Tibial nerve (tissue), 4 donors: ENCODE measurements around the gene FGFR4. TPM values are rescaled to one million over a fixed set of nuclear protein-coding genes. Genes with fewer than 3 reads are reported as not detected.

ENCODE experiments used
- DNase-seq, 2 donors: peaks; one replicate each; pipeline ENCODE4 v3.0.0-alpha.2; 2019; ENCODE audit warnings: low spot score in 2 of 2
- H3K27ac ChIP-seq, 4 donors: fragments of 200-600 bp; sonication (generic) in 3 of 4; one replicate each; pipeline ENCODE4 v1.5.1; 2017 to 2019; ENCODE audit warnings: mild to moderate bottlenecking in 1 of 4
- H3K27me3 ChIP-seq, 2 donors: fragments of 200-600 bp; sonication (generic) in 1 of 2; one replicate each; pipeline versions ENCODE4 v1.5.1 to v1.6.0; 2017 to 2019
- H3K36me3 ChIP-seq, 3 donors: fragments of 200-600 bp; sonication (generic); one replicate each; pipeline ENCODE4 v1.5.1; 2018 to 2019
- H3K4me1 ChIP-seq, 4 donors: fragments of 200-600 bp; sonication (generic) in 3 of 4; one replicate each; pipeline ENCODE4 v1.5.1; 2017 to 2019
- H3K4me3 ChIP-seq, 4 donors: fragments of 200-600 bp; sonication (generic) in 3 of 4; one replicate each; pipeline ENCODE4 v1.5.1; 2017 to 2019; ENCODE audit warnings: mild to moderate bottlenecking in 1 of 4, moderate library complexity in 1 of 4
- H3K9me3 ChIP-seq, 4 donors: fragments of 200-600 bp; sonication (generic) in 3 of 4; one replicate each; pipeline ENCODE4 v1.5.1; 2017 to 2019
- CTCF ChIP-seq, 5 experiments: fragments of 200-600 bp in 3 of 5; fragments of 450-650 bp in 2 of 5; sonication (generic) in 3 of 5; IDR thresholded peaks; one replicate each; pipeline ENCODE4 v1.5.1; 2016 to 2019; ENCODE audit warnings: antibody characterized with exemption in 5 of 5, mild to moderate bottlenecking in 3 of 5, moderate library complexity in 2 of 5
- EP300 ChIP-seq, 2 donors: sonication (generic); formaldehyde crosslinking; IDR thresholded peaks; one replicate each; pipeline ENCODE4 v1.6.1; 2017; ENCODE audit warnings: antibody characterized with exemption in 2 of 2, mild to moderate bottlenecking in 1 of 2
- POLR2A ChIP-seq, 2 donors: fragments of 450-650 bp; IDR thresholded peaks; one replicate each; pipeline ENCODE4 v1.6.1; 2017; ENCODE audit warnings: antibody characterized with exemption in 2 of 2, mild to moderate bottlenecking in 2 of 2, moderate library complexity in 2 of 2
- WGBS, 2 donors: methylation state at CpG; one replicate each; pipeline ENCODE4 v1.1.5; 2018; 5-methylcytosine and 5-hydroxymethylcytosine counted together
- total RNA-seq, 4 donors: library from RNA; depleted of rRNA; stranded (reverse); fragments of >200 nt; gene quantifications; one replicate each; pipeline ENCODE4 v1.1.0, GENCODE V29; 2016

FGFR4 gene
- total RNA-seq, 4 donors from 2014 or later = 3.3 to 60.8 (median 12.1) TPM

GRCh38 chr5:177064500-177065277 is 22.0 kb upstream of the FGFR4 start:
- 77 to 86% methylated on average over 11 of the region's 12 CpGs for WGBS, 2 donors
- DNase-seq = no peak
- peaks cover 0 to 96% (median 0%) of the 10 kb centered on the region in 3 donors for H3K36me3 ChIP-seq

GRCh38 chr5:177065491-177065890 is 21.2 kb upstream of the FGFR4 start:
- DNase-seq = no peak
- peaks cover 0 to 94% (median 0%) of the 10 kb centered on the region in 3 donors for H3K36me3 ChIP-seq
- H3K27me3 ChIP-seq = no peaks in the 10 kb centered on the region
- 73 to 85% methylated on average over 6 of the region's 6 CpGs for WGBS, 2 donors
- no peak for TF ChIP-seq POLR2A (IDR thresholded peaks at IDR 0.05)
- no peak for TF ChIP-seq CTCF (IDR thresholded peaks at IDR 0.05)
- no peak for TF ChIP-seq EP300 (IDR thresholded peaks at IDR 0.05)
- H3K9me3 ChIP-seq = no peaks in the 10 kb centered on the region
- H3K27ac ChIP-seq = no peak overlapping the region
- H3K4me1 ChIP-seq = no peaks in the 10 kb centered on the region
- H3K4me3 ChIP-seq = no peak overlapping the region

More at GRCh38 chr5:177064500-177065277, 22.0 kb upstream of the FGFR4 start:
- Histone ChIP-seq H3K4me1 (no peaks in the 10 kb centered on the region), H3K4me3 (no peak overlapping the region), H3K9me3 (no peaks in the 10 kb centered on the region), H3K27ac (no peak overlapping the region), H3K27me3 (no peaks in the 10 kb centered on the region)
- TF ChIP-seq POLR2A (IDR thresholded peaks at IDR 0.05) (no peak), CTCF (IDR thresholded peaks at IDR 0.05) (no peak), EP300 (IDR thresholded peaks at IDR 0.05) (no peak)

- H3K9me3 ChIP-seq = no peaks in the 10 kb centered on the region
- no peak for DNase-seq
- peaks cover 0 to 86% (median 0%) of the 10 kb centered on the region in 3 donors for H3K36me3 ChIP-seq
- no peaks in the 10 kb centered on the region for H3K27me3 ChIP-seq
- TF ChIP-seq EP300 (IDR thresholded peaks at IDR 0.05) = no peak
- no peak for TF ChIP-seq POLR2A (IDR thresholded peaks at IDR 0.05)
- TF ChIP-seq CTCF (IDR thresholded peaks at IDR 0.05) = no peak
- no peak overlapping the region for H3K27ac ChIP-seq
- no peaks in the 10 kb centered on the region for H3K4me1 ChIP-seq
- no peak overlapping the region for H3K4me3 ChIP-seq
- WGBS, 2 donors = 96 to 98% methylated on average over 2 of the region's 2 CpGs
These were observed 20.5 kb upstream of the FGFR4 start for GRCh38 chr5:177066224-177066623.

- Histone ChIP-seq H3K27ac (no peak overlapping the region), H3K9me3 (no peaks in the 10 kb centered on the region), H3K4me3 (no peak overlapping the region), H3K4me1 (peaks cover 0 to 4% (median 0%) of the 10 kb centered on the region in 4 donors), H3K36me3 (peaks cover 0 to 74% (median 0%) of the 10 kb centered on the region in 3 donors), H3K27me3 (no peaks in the 10 kb centered on the region)
- no peak for TF ChIP-seq POLR2A (IDR thresholded peaks at IDR 0.05)
- no peak for TF ChIP-seq EP300 (IDR thresholded peaks at IDR 0.05)
- no peak for TF ChIP-seq CTCF (IDR thresholded peaks at IDR 0.05)
- WGBS, 2 donors = 88 to 97% methylated on average over 5 of the region's 5 CpGs
- no peak for DNase-seq
These were observed 19.2 kb upstream of the FGFR4 start for GRCh38 chr5:177067503-177067902.

GRCh38 chr5:177070536-177071191 is 16.1 kb upstream of the FGFR4 start:
- WGBS, 2 donors = 89 to 93% methylated on average over 6 of the region's 6 CpGs
- DNase-seq = no peak
- Histone ChIP-seq H3K4me1 (peaks cover 0 to 4% (median 0%) of the 10 kb centered on the region in 4 donors), H3K27ac (no peak overlapping the region), H3K27me3 (no peaks in the 10 kb centered on the region), H3K36me3 (peaks cover 0 to 45% (median 0%) of the 10 kb centered on the region in 3 donors), H3K4me3 (no peak overlapping the region), H3K9me3 (no peaks in the 10 kb centered on the region)
- TF ChIP-seq POLR2A (IDR thresholded peaks at IDR 0.05) = no peak
- no peak for TF ChIP-seq CTCF (IDR thresholded peaks at IDR 0.05)
- TF ChIP-seq EP300 (IDR thresholded peaks at IDR 0.05) = no peak
